GM12873 (cell line): Measurements from ENCODE around the gene STMN1.

Experiments
- TF ChIP-seq, protein P1 (sequence below): IDR thresholded peaks from 2 replicates; pipeline ENCODE4 v1.5.1; 2012; ENCODE audit warnings: low read depth, mild to moderate bottlenecking, moderate library complexity, low read length, control low read depth; ENCODE audit not compliant: insufficient read depth; ENCODE audit errors: missing control alignments

The STMN1 gene

GRCh38 chr1:25914074-25914995, 8.1 kb upstream of the STMN1 start:
- TF ChIP-seq, protein P1, sequence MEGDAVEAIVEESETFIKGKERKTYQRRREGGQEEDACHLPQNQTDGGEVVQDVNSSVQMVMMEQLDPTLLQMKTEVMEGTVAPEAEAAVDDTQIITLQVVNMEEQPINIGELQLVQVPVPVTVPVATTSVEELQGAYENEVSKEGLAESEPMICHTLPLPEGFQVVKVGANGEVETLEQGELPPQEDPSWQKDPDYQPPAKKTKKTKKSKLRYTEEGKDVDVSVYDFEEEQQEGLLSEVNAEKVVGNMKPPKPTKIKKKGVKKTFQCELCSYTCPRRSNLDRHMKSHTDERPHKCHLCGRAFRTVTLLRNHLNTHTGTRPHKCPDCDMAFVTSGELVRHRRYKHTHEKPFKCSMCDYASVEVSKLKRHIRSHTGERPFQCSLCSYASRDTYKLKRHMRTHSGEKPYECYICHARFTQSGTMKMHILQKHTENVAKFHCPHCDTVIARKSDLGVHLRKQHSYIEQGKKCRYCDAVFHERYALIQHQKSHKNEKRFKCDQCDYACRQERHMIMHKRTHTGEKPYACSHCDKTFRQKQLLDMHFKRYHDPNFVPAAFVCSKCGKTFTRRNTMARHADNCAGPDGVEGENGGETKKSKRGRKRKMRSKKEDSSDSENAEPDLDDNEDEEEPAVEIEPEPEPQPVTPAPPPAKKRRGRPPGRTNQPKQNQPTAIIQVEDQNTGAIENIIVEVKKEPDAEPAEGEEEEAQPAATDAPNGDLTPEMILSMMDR = no peak

- TF ChIP-seq, protein P1 = no peak
Measured at GRCh38 chr1:25913206-25913605, 7.0 kb upstream of the STMN1 start.

GRCh38 chr1:25912076-25912831, 6.0 kb upstream of the STMN1 start:
- TF ChIP-seq, protein P1 = no peak

DNA sequence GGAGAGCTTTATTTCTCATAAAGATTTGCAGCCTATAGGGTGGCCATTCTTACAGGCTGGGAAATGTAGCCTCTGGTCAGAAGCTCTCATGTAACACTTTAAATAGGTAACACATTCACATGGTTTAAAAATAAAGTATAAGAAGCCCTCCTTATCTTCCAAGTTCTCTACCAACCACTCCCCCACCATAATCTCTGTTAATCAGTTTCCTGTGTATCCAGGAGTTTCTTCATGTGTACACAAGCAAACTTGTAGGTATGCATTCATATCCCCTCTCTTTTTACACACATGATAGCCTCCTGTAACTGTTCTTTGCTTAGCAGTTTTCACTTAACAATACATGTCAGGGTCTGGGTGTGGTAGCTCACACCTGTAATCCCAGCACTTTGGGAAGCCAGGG, 4.9 kb upstream of the STMN1 start:
- TF ChIP-seq, protein P1 = no peak

DNA sequence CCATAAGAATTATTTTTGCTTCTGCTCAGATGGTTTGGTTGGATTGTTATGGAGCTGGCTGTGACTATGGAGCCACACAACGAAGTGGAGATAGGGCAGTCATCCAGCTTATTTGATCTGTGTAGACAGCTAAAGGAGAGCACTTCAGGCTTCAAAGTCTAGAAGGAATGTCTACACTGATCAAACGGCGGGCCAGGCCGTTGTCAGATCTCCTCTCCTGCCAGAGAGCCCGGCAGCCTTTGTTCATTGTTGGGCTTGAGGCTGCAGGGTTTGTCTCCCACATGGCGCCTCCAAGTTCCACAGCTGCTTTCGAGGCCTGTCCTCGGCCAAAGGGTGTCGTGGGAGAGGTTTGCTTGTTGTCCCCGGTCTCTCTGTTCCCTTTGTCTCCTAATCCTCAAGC, 2.8 kb upstream of the STMN1 start:
- TF ChIP-seq, protein P1 = no peak

DNA sequence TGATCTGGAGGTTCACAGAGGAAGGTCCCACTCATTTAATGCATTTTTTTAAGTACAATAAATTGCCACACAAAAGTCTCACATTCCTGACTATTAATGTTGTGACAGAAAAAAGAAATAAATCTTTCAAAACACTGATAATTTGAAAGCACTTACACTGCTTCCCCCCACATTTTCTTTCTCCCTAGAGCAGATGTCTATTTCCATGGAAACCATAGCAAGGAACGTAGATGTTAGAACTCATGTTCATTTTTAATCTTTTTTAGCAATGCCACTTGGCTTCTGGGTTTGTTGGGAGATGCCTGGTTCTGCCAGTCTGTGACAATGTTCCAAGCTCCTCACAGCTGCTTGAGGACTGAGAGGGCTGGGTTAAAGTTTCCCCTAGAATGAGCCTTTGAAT, 1.9 kb upstream of the STMN1 start:
- TF ChIP-seq, protein P1 = no peak

DNA sequence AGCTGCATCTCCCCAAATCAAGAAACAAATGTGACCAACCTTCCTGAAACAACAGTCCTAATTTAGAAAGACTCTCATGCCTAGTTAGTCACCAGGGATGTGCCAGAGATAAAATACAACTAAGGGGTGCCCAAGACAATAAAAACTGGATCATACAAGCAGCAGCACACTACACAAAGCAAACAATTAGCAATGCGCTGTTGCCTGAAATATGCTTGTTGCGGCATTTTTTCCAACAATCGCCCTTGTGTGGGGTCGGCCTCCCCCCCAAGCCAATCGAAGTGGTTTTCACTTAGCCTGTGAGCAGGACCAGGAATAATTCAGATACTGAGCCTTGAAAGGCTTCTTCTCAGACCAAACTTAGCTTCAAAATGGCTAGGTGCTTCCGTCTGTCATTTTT, 1.4 kb upstream of the STMN1 start:
- TF ChIP-seq, protein P1 = no peak
